IMR-90 (cell line): ENCODE data around the gene BEST1.

ENCODE experiments used
- BHLHE40 ChIP-seq: fragments of 150-350 bp; IDR thresholded peaks from 2 replicates; pipeline ENCODE4 v1.6.1; 2016; ENCODE audit warnings: mild to moderate bottlenecking, low read depth, low read length
- CEBPB ChIP-seq: IDR thresholded peaks from 2 replicates; pipeline ENCODE4 v1.6.1; 2012; ENCODE audit warnings: low read depth, low read length, improper control_type of control experiment
- FOS ChIP-seq: fragments of 150-350 bp; IDR thresholded peaks from 2 replicates; pipeline ENCODE4 v1.6.1; 2016; ENCODE audit warnings: low read depth, low read length
- MAFK ChIP-seq: IDR thresholded peaks from 2 replicates; pipeline ENCODE4 v1.6.1; 2012; ENCODE audit warnings: low read depth, low read length, improper control_type of control experiment
- MXI1 ChIP-seq: IDR thresholded peaks from 2 replicates; pipeline ENCODE4 v1.6.1; 2012; ENCODE audit warnings: low read depth, mild to moderate bottlenecking, low read length, moderate library complexity, borderline replicate concordance
- NFE2L2 ChIP-seq: fragments of 150-350 bp; IDR thresholded peaks from 2 replicates; pipeline ENCODE4 v1.6.1; 2016; ENCODE audit warnings: low read depth, mild to moderate bottlenecking, low read length
- POLR2A ChIP-seq: IDR thresholded peaks from 2 replicates; pipeline ENCODE4 v1.6.1; 2012; ENCODE audit warnings: mild to moderate bottlenecking, low read depth, low read length
- RAD21 ChIP-seq: IDR thresholded peaks from 2 replicates; pipeline ENCODE4 v1.6.1; 2012; ENCODE audit warnings: low read length, improper control_type of control experiment
- RCOR1 ChIP-seq: IDR thresholded peaks from 2 replicates; pipeline ENCODE4 v1.6.1; 2012; ENCODE audit warnings: mild to moderate bottlenecking, low read length, improper control_type of control experiment; ENCODE audit not compliant: insufficient replicate concordance
- SMC3 ChIP-seq: fragments of 150-350 bp; IDR thresholded peaks from 2 replicates; pipeline ENCODE4 v1.6.1; 2016; ENCODE audit warnings: low read depth, mild to moderate bottlenecking, antibody characterized with exemption, low read length, moderate library complexity
- USF2 ChIP-seq: fragments of 150-350 bp; IDR thresholded peaks from 2 replicates; pipeline ENCODE4 v1.6.1; 2017; ENCODE audit warnings: mild to moderate bottlenecking, antibody characterized with exemption, low read length, low read depth
- TF ChIP-seq, protein P1 (sequence below): conservative IDR thresholded peaks from 2 replicates; pipeline ENCODE4 v1.5.1; 2012; ENCODE audit warnings: mild to moderate bottlenecking, low read depth, low read length, improper control_type of control experiment

GRCh38 chr11:61958590-61958989 is 8.4 kb downstream of the BEST1 start:
- TF ChIP-seq, protein P1, sequence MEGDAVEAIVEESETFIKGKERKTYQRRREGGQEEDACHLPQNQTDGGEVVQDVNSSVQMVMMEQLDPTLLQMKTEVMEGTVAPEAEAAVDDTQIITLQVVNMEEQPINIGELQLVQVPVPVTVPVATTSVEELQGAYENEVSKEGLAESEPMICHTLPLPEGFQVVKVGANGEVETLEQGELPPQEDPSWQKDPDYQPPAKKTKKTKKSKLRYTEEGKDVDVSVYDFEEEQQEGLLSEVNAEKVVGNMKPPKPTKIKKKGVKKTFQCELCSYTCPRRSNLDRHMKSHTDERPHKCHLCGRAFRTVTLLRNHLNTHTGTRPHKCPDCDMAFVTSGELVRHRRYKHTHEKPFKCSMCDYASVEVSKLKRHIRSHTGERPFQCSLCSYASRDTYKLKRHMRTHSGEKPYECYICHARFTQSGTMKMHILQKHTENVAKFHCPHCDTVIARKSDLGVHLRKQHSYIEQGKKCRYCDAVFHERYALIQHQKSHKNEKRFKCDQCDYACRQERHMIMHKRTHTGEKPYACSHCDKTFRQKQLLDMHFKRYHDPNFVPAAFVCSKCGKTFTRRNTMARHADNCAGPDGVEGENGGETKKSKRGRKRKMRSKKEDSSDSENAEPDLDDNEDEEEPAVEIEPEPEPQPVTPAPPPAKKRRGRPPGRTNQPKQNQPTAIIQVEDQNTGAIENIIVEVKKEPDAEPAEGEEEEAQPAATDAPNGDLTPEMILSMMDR, result no peak
- TF ChIP-seq MXI1 (no peak), CEBPB (no peak), SMC3 (no peak), BHLHE40 (no peak), POLR2A (no peak), NFE2L2 (no peak), RAD21 (no peak), FOS (no peak), USF2 (no peak), MAFK (no peak), RCOR1 (no peak)
